Cardiac muscle cell (in vitro differentiated cells and primary cell): ENCODE data around the gene RPL13A. TPM values are rescaled to one million over a fixed set of nuclear protein-coding genes. Genes with fewer than 3 reads are reported as not detected.

Source experiments
- DNase-seq, 2 donors: peaks; one replicate each; pipeline versions ENCODE4 v3.0.0 to v3.0.0-alpha.2; 2010 to 2017; ENCODE audit warnings: low read depth in 1 of 2, low spot score in 1 of 2
- H3K27ac ChIP-seq: fragments of 200-600 bp; sonication (generic); 2 replicates; pipeline ENCODE4 v1.5.1; 2016
- H3K27me3 ChIP-seq: fragments of 200-600 bp; sonication (generic); 2 replicates; pipeline ENCODE4 v1.6.0; 2016; ENCODE audit warnings: control low read depth
- H3K36me3 ChIP-seq: fragments of 200-600 bp; sonication (generic); 2 replicates; pipeline ENCODE4 v1.5.1; 2016; ENCODE audit warnings: control low read depth
- H3K4me1 ChIP-seq: fragments of 200-600 bp; sonication (generic); 2 replicates; pipeline ENCODE4 v1.8.1; 2017; ENCODE audit warnings: low read depth, mild to moderate bottlenecking, mixed run types
- H3K4me3 ChIP-seq: fragments of 200-600 bp; sonication (generic); 2 replicates; pipeline ENCODE4 v1.5.1; 2016; ENCODE audit warnings: mild to moderate bottlenecking
- H3K9me3 ChIP-seq: fragments of 200-600 bp; sonication (generic); 2 replicates; pipeline ENCODE4 v1.5.1; 2017; ENCODE audit warnings: low read depth, mild to moderate bottlenecking, control low read depth
- CTCF ChIP-seq: IDR thresholded peaks from 2 replicates; pipeline ENCODE4 v1.5.1; 2012; ENCODE audit warnings: low read depth, mild to moderate bottlenecking, low read length
- polyA plus RNA-seq: library from polyadenylated mRNA; unstranded; fragments of >200 nt; fragmentation: Nextera tagmentation; extraction: Ambion mirVana; gene quantifications from 2 replicates; pipeline ENCODE4 v1.2.1, GENCODE V29; 2016
- total RNA-seq: library from RNA; depleted of rRNA; stranded (reverse); fragments of >200 nt; gene quantifications from 2 replicates; pipeline ENCODE4 v1.2.3, GENCODE V29; 2016

The RPL13A gene
- total and polyA plus RNA-seq, 2 experiments from 2014 or later, result 752 to 2,232 TPM

GRCh38 chr19:49528211-49528771 is 40.9 kb downstream of the RPL13A start:
- Histone ChIP-seq H3K27me3 (no peaks in the 10 kb centered on the region), H3K9me3 (no peaks in the 10 kb centered on the region), H3K4me1 (peaks cover 2% of the 10 kb centered on the region), H3K4me3 (peak overlapping the region; percentile 12), H3K36me3 (no peaks in the 10 kb centered on the region), H3K27ac (no peak overlapping the region)
- TF ChIP-seq CTCF, result no peak
- peak in 1 of 2 donors; percentile 74 for DNase-seq

GRCh38 chr19:49530708-49531107 is 43.3 kb downstream of the RPL13A start:
- no peak for TF ChIP-seq CTCF
- DNase-seq, result no peak
- H3K27ac ChIP-seq, result no peak overlapping the region
- no peaks in the 10 kb centered on the region for H3K36me3 ChIP-seq
- no peaks in the 10 kb centered on the region for H3K9me3 ChIP-seq
- H3K27me3 ChIP-seq, result no peaks in the 10 kb centered on the region
- H3K4me1 ChIP-seq, result peaks cover 10% of the 10 kb centered on the region
- no peak overlapping the region for H3K4me3 ChIP-seq

- Histone ChIP-seq H3K9me3 (no peaks in the 10 kb centered on the region), H3K36me3 (no peaks in the 10 kb centered on the region), H3K27ac (no peak overlapping the region), H3K4me1 (peaks cover 10% of the 10 kb centered on the region), H3K27me3 (no peaks in the 10 kb centered on the region), H3K4me3 (peak overlapping the region; percentile 36)
- DNase-seq, result peak; percentile 74 to 84
- TF ChIP-seq CTCF, result peak; percentile 17
Observed at GRCh38 chr19:49533551-49534488, 46.4 kb downstream of the RPL13A start.

GRCh38 chr19:49534632-49535385 is 47.4 kb downstream of the RPL13A start:
- Histone ChIP-seq H3K9me3 (no peaks in the 10 kb centered on the region), H3K4me1 (peaks cover 10% of the 10 kb centered on the region), H3K4me3 (peak overlapping the region; percentile 36), H3K36me3 (no peaks in the 10 kb centered on the region), H3K27ac (no peak overlapping the region), H3K27me3 (no peaks in the 10 kb centered on the region)
- TF ChIP-seq CTCF, result no peak
- DNase-seq, result no peak

GRCh38 chr19:49536921-49537462 is 49.6 kb downstream of the RPL13A start:
- peaks cover 10% of the 10 kb centered on the region for H3K4me1 ChIP-seq
- H3K27ac ChIP-seq, result no peak overlapping the region
- no peaks in the 10 kb centered on the region for H3K27me3 ChIP-seq

More at GRCh38 chr19:49536921-49537462, 49.6 kb downstream of the RPL13A start:
- H3K4me3 ChIP-seq, result no peak overlapping the region
- H3K36me3 ChIP-seq, result no peaks in the 10 kb centered on the region
- DNase-seq, result no peak
- TF ChIP-seq CTCF, result no peak
- no peaks in the 10 kb centered on the region for H3K9me3 ChIP-seq
